Measurements from ENCODE around the gene GEMIN7. TPM values are rescaled to one million over a fixed set of nuclear protein-coding genes. Genes with fewer than 3 reads are reported as not detected.

GEMIN7 gene
- total RNA-seq, 1 experiment from 2014 or later: 46.0 TPM

DNA sequence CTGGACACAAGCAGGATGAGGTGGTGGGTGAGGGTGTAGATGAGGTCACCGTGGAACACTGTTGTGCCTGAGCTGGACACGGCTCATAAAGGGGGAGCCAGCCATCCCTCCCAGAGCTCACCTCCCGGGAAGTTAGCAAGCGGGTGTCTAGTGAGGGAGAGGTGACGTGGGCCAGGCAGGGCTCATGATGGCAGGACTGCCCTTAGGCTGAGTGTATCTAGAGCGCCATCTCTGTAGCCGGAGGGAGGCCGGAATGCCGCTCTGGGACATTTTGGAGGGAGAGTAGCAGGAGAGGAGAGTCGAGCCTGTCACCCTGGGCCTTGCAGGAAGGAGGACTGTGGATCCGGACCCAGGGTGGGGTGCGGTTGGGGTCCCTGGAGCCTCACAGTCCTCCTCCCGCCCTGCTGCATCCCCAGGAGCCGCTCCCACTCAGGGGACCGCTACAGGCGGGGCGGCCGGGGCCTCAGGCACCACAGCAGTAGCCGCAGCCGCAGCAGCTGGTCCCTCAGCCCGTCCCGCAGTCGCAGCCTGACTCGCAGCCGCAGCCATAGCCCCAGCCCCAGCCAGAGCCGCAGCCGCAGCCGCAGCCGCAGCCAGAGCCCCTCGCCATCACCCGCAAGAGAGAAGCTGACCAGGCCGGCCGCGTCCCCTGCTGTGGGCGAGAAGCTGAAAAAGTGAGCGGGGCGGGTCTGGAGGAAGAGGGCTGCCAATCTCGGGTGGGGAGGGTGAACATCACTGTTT, 12.0 kb upstream of the GEMIN7 start:
- Histone ChIP-seq H2BK120ac (ENCODE audit: low read depth, low read length, poor library complexity, severe bottlenecking) (no peak overlapping the region), H3K23ac (ENCODE audit: insufficient read length, low read depth, low read length) (no peak overlapping the region), H3K4ac (ENCODE audit: low read depth, low read length) (no peak overlapping the region), H4K20me1 (ENCODE audit: control insufficient read depth, insufficient read depth, insufficient read length) (no peaks in the 10 kb centered on the region), H3K9ac (ENCODE audit: extremely low read depth, insufficient read length, low read length) (no peak overlapping the region), H4K8ac (replicated peaks; ENCODE audit: insufficient read length, low read depth, low read length) (no peak overlapping the region), H3K4me1 (ENCODE audit: insufficient read depth, low read length) (no peaks in the 10 kb centered on the region), H3K9me3 (ENCODE audit: control insufficient read depth, low read depth, low read length) (no peaks in the 10 kb centered on the region), H2BK12ac (ENCODE audit: insufficient read length, low read depth, low read length) (no peak overlapping the region), H2BK20ac (ENCODE audit: low read depth, low read length, poor library complexity, severe bottlenecking) (no peak overlapping the region), H3K79me2 (ENCODE audit: insufficient read depth, low read length) (no peaks in the 10 kb centered on the region), H3K27ac (ENCODE audit: insufficient read length, low read depth, low read length) (no peak overlapping the region), H3K56ac (ENCODE audit: insufficient read length, low read depth, low read length) (no peak overlapping the region), H3K4me2 (ENCODE audit: insufficient read depth, insufficient read length, low read length) (no peak overlapping the region), H2BK5ac (ENCODE audit: insufficient read length, low read length) (no peak overlapping the region), H3K79me1 (ENCODE audit: insufficient read depth, low read depth, low read length, poor library complexity, severe bottlenecking) (no peaks in the 10 kb centered on the region), H3T11ph (ENCODE audit: low read length) (no peak overlapping the region), H2AFZ (ENCODE audit: low read length) (no peak overlapping the region), H2BK15ac (ENCODE audit: low read depth, low read length) (no peak overlapping the region), H3K27me3 (ENCODE audit: insufficient read depth, low read length) (no peaks in the 10 kb centered on the region), H4K5ac (ENCODE audit: insufficient read length, low read depth, low read length) (no peak overlapping the region), H4K91ac (ENCODE audit: insufficient read length, low read depth, low read length) (no peak overlapping the region), H3K18ac (ENCODE audit: insufficient read length, low read depth, low read length) (no peak overlapping the region), H3K14ac (ENCODE audit: insufficient read depth, low read length) (no peak overlapping the region), H2AK5ac (ENCODE audit: insufficient read length, low read length) (no peak overlapping the region), H3K23me2 (ENCODE audit: insufficient read length, low read depth, low read length, poor library complexity, severe bottlenecking) (no peaks in the 10 kb centered on the region)
- H3K27me3 Mint-ChIP-seq (ENCODE audit: low read depth): no peaks in the 10 kb centered on the region
- H3K4me3 Mint-ChIP-seq: no peak overlapping the region; a peak in 1 of 5 replicates
- WGBS (ENCODE audit: extremely low coverage, insufficient read length, low lambda C conversion rate): no CpG with 5 or more reads among the region's 38 CpGs
- TF ChIP-seq, protein P1, sequence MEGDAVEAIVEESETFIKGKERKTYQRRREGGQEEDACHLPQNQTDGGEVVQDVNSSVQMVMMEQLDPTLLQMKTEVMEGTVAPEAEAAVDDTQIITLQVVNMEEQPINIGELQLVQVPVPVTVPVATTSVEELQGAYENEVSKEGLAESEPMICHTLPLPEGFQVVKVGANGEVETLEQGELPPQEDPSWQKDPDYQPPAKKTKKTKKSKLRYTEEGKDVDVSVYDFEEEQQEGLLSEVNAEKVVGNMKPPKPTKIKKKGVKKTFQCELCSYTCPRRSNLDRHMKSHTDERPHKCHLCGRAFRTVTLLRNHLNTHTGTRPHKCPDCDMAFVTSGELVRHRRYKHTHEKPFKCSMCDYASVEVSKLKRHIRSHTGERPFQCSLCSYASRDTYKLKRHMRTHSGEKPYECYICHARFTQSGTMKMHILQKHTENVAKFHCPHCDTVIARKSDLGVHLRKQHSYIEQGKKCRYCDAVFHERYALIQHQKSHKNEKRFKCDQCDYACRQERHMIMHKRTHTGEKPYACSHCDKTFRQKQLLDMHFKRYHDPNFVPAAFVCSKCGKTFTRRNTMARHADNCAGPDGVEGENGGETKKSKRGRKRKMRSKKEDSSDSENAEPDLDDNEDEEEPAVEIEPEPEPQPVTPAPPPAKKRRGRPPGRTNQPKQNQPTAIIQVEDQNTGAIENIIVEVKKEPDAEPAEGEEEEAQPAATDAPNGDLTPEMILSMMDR (conservative IDR thresholded peaks at IDR 0.05): no peak
- H3K9me3 Mint-ChIP-seq: no peaks in the 10 kb centered on the region
- no peak for DNase-seq
- peaks cover 40 to 74% (median 60%) of the 10 kb centered on the region in 3 experiments for H3K36me3 Mint-ChIP-seq (ENCODE audit: insufficient read depth in 1 of 3, low read depth in 3 of 3)
- H3K4me1 Mint-ChIP-seq: peaks cover 6 to 16% of the 10 kb centered on the region in 2 experiments
- H3K27ac Mint-ChIP-seq: peak overlapping the region; percentile 44 to 68 (median 60); a peak in 4 of 7 replicates

Measured in H9 (cell line).